BLaER1 treated with 17β-estradiol and CSF1 and Interleukin-3, amounts not matched to agents 10 nM and 100 nM (cell line): ENCODE results near the gene ATF4.

Source experiments
- H3K27ac ChIP-seq, 11 experiments: shearing (Covaris generic); formaldehyde crosslinking; 2 replicates each; pipeline ENCODE4 v1.8.1; 2022
- H3K27me3 ChIP-seq, 11 experiments: shearing (Covaris generic); formaldehyde crosslinking; 2 replicates each; pipeline ENCODE4 v1.8.1; 2022
- H3K36me3 ChIP-seq, 11 experiments: shearing (Covaris generic); formaldehyde crosslinking; 2 replicates each; pipeline ENCODE4 v1.8.1; 2022
- H3K4me1 ChIP-seq, 10 experiments: shearing (Covaris generic); formaldehyde crosslinking; 2 replicates each; pipeline ENCODE4 v1.8.1; 2022
- H3K4me2 ChIP-seq, 11 experiments: shearing (Covaris generic); formaldehyde crosslinking; 2 replicates each; pipeline ENCODE4 v1.8.1; 2022
- H3K4me3 ChIP-seq, 10 experiments: shearing (Covaris generic); formaldehyde crosslinking; 2 replicates each; pipeline ENCODE4 v1.8.1; 2022
- H3K9ac ChIP-seq, 11 experiments: shearing (Covaris generic); formaldehyde crosslinking; 2 replicates each; pipeline ENCODE4 v1.8.1; 2022
- H3K9me3 ChIP-seq, 11 experiments: shearing (Covaris generic); formaldehyde crosslinking; replicated peaks in 1 of 11; 2 replicates each; pipeline ENCODE4 v1.8.1; 2022
- H4K20me1 ChIP-seq, 11 experiments: shearing (Covaris generic); formaldehyde crosslinking; 2 replicates each; pipeline ENCODE4 v1.8.1; 2022
- Cebpa-rat ChIP-seq, 11 experiments: shearing (Covaris generic); IDR thresholded peaks; 2 replicates each; pipeline ENCODE4 v1.8.1; 2022

The ATF4 gene

DNA sequence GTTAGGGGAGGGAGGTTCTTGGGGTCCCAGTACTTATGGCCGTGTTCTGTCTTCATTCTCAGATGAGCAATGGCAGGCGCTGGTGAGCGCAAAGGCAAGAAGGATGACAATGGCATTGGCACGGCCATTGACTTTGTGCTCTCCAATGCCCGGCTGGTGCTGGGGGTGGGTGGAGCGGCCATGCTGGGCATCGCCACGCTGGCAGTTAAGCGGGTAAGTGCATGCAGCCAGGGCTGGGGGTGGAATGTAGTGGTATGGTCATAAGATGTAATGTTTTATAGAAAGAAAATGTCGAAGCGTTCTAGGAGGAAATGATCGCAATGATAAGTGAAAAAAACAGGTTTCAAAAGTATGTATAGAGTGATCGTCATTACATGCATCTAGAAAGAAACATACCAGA lies 9.1 kb upstream of the ATF4 start:
- Histone ChIP-seq H3K4me1 (peaks cover 0 to 28% (median 14%) of the 10 kb centered on the region in 10 experiments; a peak in 16 of 20 replicates), H3K9ac (peak overlapping the region in 5 of 11 experiments; percentile 2 to 32 (median 22); a peak in 2 of 22 replicates), H3K4me2 (no peak overlapping the region), H3K4me3 (no peak overlapping the region), H3K27me3 (no peaks in the 10 kb centered on the region), H4K20me1 (peaks cover 38 to 100% (median 88%) of the 10 kb centered on the region in 11 experiments), H3K9me3 (no peaks in the 10 kb centered on the region), H3K27ac (no peak overlapping the region), H3K36me3 (peaks cover 98 to 100% (median 100%) of the 10 kb centered on the region in 11 experiments)
- no peak for TF ChIP-seq Cebpa-rat (IDR thresholded peaks at IDR 0.05)

DNA sequence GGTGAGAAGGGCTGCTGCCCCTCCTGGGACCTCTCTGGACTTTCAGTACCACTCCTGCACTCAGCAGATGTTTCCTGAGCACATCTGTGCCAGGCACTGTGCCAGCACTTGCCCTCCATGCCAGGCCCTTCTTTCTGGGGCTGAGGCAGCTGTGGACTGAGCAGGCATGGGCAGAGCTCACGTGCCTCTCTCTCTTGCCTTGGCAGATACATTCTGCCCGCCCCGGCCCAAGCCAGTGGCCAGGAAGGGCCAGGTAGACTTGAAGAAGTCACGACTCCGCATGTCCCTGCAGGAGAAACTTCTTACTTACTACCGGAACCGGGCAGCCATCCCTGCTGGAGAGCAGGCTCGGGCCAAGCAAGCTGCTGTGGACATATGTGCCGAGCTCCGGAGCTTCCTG lies 8.3 kb upstream of the ATF4 start:
- Histone ChIP-seq H3K27ac (no peak overlapping the region), H4K20me1 (peaks cover 34 to 94% (median 81%) of the 10 kb centered on the region in 11 experiments), H3K36me3 (peaks cover 97 to 100% (median 100%) of the 10 kb centered on the region in 11 experiments), H3K4me2 (no peak overlapping the region), H3K27me3 (no peaks in the 10 kb centered on the region), H3K9ac (0 out of 22 replicates have a peak overlapping the region, but pooled peaks of 3 of the 11 experiments have one; percentile 15 to 32 (median 18)), H3K4me3 (no peak overlapping the region), H3K9me3 (no peaks in the 10 kb centered on the region), H3K4me1 (peaks cover 0 to 35% (median 15%) of the 10 kb centered on the region in 10 experiments; a peak in 16 of 20 replicates)
- TF ChIP-seq Cebpa-rat (IDR thresholded peaks at IDR 0.05): no peak

DNA sequence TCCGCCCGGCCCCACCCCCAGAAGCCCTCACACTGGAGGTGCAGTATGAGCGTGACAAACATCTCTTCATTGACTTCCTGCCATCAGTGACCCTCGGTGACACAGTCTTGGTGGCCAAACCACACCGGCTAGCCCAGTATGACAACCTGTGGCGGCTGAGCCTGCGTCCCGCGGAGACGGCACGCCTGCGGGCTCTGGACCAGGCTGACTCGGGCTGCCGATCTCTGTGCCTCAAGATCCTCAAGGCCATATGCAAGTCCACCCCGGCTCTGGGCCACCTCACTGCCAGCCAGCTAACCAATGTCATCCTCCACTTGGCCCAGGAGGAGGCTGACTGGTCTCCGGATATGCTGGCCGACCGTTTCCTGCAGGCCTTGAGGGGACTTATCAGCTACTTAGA lies 6.6 kb upstream of the ATF4 start:
- TF ChIP-seq Cebpa-rat (IDR thresholded peaks at IDR 0.05): no peak
- peaks cover 15 to 52% (median 31%) of the 10 kb centered on the region in 10 experiments for H3K4me1 ChIP-seq
- H3K27me3 ChIP-seq: no peaks in the 10 kb centered on the region
- peak overlapping the region in 1 of 11 experiments; percentile 28; a peak in 1 of 22 replicates for H3K4me2 ChIP-seq
- H3K4me3 ChIP-seq: no peak overlapping the region
- no peak overlapping the region for H3K27ac ChIP-seq
- H4K20me1 ChIP-seq: peaks cover 22 to 90% (median 68%) of the 10 kb centered on the region in 11 experiments; a peak in 21 of 22 replicates
- peaks cover 81 to 95% (median 90%) of the 10 kb centered on the region in 11 experiments for H3K36me3 ChIP-seq
- no peak overlapping the region for H3K9ac ChIP-seq
- no peaks in the 10 kb centered on the region for H3K9me3 ChIP-seq

DNA sequence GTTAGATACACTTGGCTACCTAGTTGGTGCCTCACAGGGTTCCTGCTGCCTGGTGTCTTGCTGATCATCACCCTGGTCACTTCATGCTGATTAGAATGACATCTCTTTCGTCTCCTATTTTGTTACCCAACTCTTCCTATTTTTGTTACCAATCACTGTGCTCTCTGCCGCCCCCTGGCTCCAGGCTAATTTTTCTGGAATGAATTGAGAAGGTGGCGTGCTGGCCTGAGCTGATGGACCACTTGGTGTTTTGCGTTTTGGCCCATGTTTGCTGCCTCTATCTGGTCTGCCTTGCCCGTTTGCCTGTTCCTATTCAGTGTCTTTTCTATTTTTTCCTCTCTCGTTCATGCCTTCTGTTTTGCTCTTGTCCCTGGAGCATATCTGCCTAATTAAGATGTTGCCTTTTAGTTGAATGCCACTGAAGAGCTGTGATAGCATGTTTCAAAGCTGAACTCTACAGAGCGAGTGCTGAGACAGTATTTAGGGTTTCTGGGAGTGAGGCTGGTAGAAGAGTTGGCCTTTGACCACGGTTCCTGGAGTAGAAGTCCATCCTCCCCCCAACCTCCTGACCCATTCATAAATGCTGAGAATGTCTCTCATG lies 5.9 kb upstream of the ATF4 start:
- Histone ChIP-seq H3K36me3 (peaks cover 74 to 88% (median 83%) of the 10 kb centered on the region in 11 experiments), H3K27ac (no peak overlapping the region)

DNA sequence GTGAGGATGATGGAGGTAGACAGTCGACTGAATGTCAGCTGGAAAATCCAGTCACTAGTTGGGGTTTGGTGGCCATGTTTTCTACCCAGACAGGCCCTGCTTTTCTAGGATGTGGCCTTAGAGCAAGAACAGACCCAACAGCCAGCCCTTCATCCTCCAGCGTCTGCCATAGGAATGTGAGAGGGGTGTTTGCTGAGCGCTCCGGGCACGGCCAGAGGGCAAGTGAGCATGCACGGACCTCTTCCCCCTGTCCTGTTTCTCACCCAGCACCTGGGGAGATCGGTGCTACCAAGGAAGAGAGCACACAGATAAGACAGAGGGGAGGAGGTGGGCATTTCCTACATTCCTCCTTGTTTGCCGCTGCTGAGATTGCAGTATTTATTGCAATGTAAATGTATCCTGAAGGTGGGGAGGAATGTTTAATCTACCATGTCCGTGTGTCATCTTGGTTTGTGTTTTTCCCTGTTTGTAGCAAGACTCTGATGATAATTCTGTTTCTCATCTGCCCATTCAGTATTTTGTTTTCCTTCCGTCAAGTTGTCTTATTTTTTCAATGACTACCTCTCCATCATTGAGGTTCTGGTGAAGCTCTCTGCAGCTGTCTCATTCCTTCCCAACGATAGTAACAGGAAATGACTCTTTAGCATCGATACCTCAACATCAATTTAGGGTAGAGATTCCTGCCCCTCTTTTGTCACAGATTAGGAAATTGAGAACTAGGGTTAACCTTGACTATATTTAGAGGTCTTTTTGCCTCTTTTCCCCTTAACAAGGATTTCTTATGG lies 4.9 kb upstream of the ATF4 start:
- Histone ChIP-seq H3K4me3 (no peak overlapping the region), H4K20me1 (peaks cover 10 to 76% (median 52%) of the 10 kb centered on the region in 11 experiments; a peak in 21 of 22 replicates), H3K4me2 (peak overlapping the region in 5 of 11 experiments; percentile 0 to 61 (median 43); a peak in 8 of 22 replicates), H3K27ac (no peak overlapping the region), H3K4me1 (peaks cover 19 to 56% (median 35%) of the 10 kb centered on the region in 10 experiments), H3K27me3 (no peaks in the 10 kb centered on the region), H3K9ac (peak overlapping the region in 9 of 11 experiments; percentile 8 to 41 (median 16); a peak in 11 of 22 replicates), H3K9me3 (no peaks in the 10 kb centered on the region), H3K36me3 (peaks cover 64 to 78% (median 73%) of the 10 kb centered on the region in 11 experiments)
- no peak for TF ChIP-seq Cebpa-rat (IDR thresholded peaks at IDR 0.05)

More for the DNA sequence above, 5.9 kb upstream of the ATF4 start:
- Histone ChIP-seq H3K4me1 (peaks cover 19 to 56% (median 35%) of the 10 kb centered on the region in 10 experiments), H3K9me3 (no peaks in the 10 kb centered on the region), H3K4me3 (no peak overlapping the region), H3K4me2 (peak overlapping the region in 5 of 11 experiments; percentile 16 to 61 (median 43); a peak in 7 of 22 replicates), H3K9ac (peak overlapping the region in 6 of 11 experiments; percentile 6 to 41 (median 12); a peak in 4 of 22 replicates), H3K27me3 (no peaks in the 10 kb centered on the region), H4K20me1 (peaks cover 15 to 86% (median 61%) of the 10 kb centered on the region in 11 experiments; a peak in 21 of 22 replicates)
- peak in 2 of 11 experiments; percentile 17 to 18; a peak in 1 of 22 replicates for TF ChIP-seq Cebpa-rat (IDR thresholded peaks at IDR 0.05)

DNA sequence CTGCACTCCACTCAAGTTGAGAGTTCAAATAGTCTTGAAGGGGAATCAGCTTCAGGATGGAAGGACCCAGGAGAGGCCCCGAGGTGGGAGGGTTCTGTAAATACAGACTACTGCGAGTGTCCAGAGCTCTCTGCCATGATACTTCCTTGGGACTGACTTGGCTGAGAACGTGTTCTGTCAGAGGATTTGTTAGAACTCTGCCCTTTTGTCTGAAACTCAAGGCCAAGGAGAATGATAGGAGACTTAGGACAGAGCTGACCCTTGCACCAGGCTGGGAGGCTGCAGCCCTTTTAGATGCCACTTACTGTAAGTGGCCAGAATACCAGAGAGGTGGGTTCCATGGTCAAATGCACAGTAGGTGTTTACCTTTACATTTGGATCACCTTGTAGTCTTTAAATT lies 2.9 kb upstream of the ATF4 start:
- H3K9me3 ChIP-seq: 0 out of 22 replicates have a peak, but pooled peaks cover 0 to 6% (median 0%) of the 10 kb centered on the region in 11 experiments
- peaks cover 27 to 56% (median 38%) of the 10 kb centered on the region in 10 experiments for H3K4me1 ChIP-seq
- TF ChIP-seq Cebpa-rat (IDR thresholded peaks at IDR 0.05): no peak
- H3K27me3 ChIP-seq: no peaks in the 10 kb centered on the region
- peak overlapping the region in 2 of 11 experiments; percentile 23 to 100; a peak in 2 of 22 replicates for H3K27ac ChIP-seq
- peak overlapping the region in 5 of 11 experiments; percentile 11 to 100 (median 99); a peak in 5 of 22 replicates for H3K9ac ChIP-seq
- no peak overlapping the region for H3K4me3 ChIP-seq
- H3K36me3 ChIP-seq: peaks cover 62 to 76% (median 71%) of the 10 kb centered on the region in 11 experiments
- H4K20me1 ChIP-seq: peaks cover 27 to 76% (median 52%) of the 10 kb centered on the region in 11 experiments
- peak overlapping the region in 9 of 11 experiments; percentile 84 to 99 (median 93); a peak in 15 of 22 replicates for H3K4me2 ChIP-seq

DNA sequence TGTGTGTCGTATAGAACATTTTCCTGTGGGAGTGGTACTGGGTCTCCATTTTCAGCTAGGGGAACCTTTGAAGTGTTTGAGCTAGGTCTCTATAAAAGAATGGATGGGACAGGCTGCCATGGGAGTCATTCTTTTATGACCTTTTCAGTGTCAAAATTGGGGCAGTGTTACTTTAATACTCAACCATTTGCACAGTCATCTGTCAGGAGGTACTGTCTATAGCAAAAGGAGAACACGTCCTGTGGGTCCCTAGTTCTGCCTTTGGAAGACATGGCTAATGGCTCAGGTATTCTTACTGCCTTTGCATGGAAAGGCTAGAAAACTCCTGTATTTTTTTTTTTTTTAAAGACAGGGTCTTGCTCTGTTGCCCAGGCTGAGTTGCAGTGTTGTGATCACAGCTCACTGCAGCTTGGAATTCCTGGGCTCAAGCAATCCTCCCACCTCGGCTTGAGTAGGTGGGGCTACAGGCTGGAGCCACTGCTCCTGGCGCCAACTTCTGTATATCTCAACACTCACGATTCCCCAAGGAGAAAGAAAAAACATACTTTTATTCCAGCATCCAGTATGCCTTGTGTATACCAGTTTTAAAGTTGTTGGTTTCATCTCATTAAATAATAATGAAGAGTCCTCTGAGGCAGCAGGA lies 2.1 kb upstream of the ATF4 start:
- Histone ChIP-seq H3K9ac (peak overlapping the region; percentile 94 to 100 (median 99); a peak in 21 of 22 replicates), H3K27me3 (no peaks in the 10 kb centered on the region), H3K4me3 (peak overlapping the region; percentile 80 to 100 (median 98); a peak in 17 of 20 replicates), H3K36me3 (peaks cover 62 to 76% (median 71%) of the 10 kb centered on the region in 11 experiments), H3K9me3 (0 out of 22 replicates have a peak, but pooled peaks cover 0 to 6% (median 0%) of the 10 kb centered on the region in 11 experiments), H3K27ac (peak overlapping the region in 10 of 11 experiments; percentile 97 to 100 (median 98); a peak in 20 of 22 replicates), H3K4me2 (peak overlapping the region; percentile 84 to 99 (median 92)), H4K20me1 (peaks cover 35 to 76% (median 57%) of the 10 kb centered on the region in 11 experiments), H3K4me1 (peaks cover 35 to 64% (median 46%) of the 10 kb centered on the region in 10 experiments)
- TF ChIP-seq Cebpa-rat (IDR thresholded peaks at IDR 0.05): no peak
